HG02588 (cell line): ENCODE results near the gene FOXP1.
A peak's percentile ranks its signal among the peaks of the same experiment; 100 is the strongest.

Source experiments
- ATAC-seq: cut with Tn5 transposase; IDR thresholded peaks from one replicate; pipeline ENCODE4 v1.9.1; 2021; ENCODE audit warnings: mild to moderate bottlenecking, moderate library complexity; ENCODE audit not compliant: unreplicated experiment

The FOXP1 gene

GRCh38 chr3:71095511-71096291, 487.8 kb downstream of the FOXP1 start:
- no peak for ATAC-seq

GRCh38 chr3:71094658-71095209, 488.8 kb downstream of the FOXP1 start:
- no peak for ATAC-seq

- ATAC-seq, result no peak
Measured at GRCh38 chr3:71092665-71093064, 490.9 kb downstream of the FOXP1 start.

- ATAC-seq, result peak; percentile 30
Measured at GRCh38 chr3:71090207-71090606, 493.3 kb downstream of the FOXP1 start.

DNA sequence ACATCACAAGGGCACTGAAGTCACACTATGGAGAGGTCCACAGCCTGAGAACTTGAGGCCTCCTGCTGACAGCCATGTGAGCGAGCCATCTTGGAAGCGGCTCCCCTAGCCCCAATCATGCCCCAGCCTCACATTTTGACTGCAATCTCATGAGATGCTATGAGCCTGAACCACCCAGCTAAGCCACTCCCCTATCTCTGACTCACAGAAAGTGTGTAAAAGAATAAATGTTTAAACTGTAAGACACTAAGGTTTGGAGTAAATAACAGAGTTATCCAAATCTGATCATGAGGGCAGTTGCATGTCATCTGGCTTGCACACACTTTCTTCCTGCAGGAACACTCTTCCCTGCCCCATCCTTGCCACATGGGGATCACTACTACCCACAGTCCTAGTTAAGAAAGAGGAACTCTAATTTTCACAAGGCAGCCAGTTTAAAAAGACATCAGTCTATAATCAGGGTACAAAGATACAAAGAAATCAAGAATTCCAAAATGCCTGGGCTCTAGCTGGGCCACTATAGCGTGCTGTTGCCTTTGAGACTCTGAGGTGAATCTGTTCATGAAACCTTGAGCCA, 494.2 kb downstream of the FOXP1 start:
- ATAC-seq, result no peak

DNA sequence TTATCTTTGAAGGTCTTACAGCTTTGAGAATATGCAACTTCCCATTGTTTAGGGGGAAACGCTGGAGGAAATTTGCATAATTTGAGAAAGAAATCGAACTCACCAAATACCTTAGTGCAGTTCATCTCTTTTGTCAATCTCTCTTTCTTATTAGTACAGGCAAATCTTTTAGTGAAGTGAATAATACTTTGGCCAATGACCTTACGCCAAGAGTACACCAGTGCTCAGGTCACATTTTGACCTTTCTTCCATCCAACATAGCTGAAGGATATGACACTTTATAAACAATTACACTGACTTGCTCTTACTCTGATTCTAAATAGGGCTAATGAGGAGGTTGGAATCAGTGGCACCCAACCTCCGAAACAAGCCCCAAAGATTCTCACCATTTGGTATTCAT, 494.8 kb downstream of the FOXP1 start:
- ATAC-seq, result no peak

- ATAC-seq, result no peak
Measured at GRCh38 chr3:71088019-71088708, 495.4 kb downstream of the FOXP1 start.

- ATAC-seq, result peak; percentile 86
Measured at GRCh38 chr3:71087143-71088018, 496.1 kb downstream of the FOXP1 start.

DNA sequence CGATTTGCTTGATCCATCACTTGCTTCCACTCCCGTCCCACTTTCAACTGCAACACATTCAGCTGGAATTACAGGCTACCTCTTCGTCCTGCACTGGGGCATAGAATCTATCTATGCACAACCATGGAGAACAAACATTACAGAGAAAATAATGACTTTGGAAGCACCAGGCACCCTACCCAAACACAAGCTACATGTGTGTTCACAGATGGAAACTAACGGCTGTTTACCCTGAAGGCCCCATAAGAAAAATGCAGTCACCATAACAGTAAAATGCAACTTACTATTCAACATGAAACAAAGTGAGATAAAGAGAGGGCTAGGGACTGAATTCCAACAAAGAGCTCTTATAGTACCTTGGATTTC, 496.8 kb downstream of the FOXP1 start:
- no peak for ATAC-seq

DNA sequence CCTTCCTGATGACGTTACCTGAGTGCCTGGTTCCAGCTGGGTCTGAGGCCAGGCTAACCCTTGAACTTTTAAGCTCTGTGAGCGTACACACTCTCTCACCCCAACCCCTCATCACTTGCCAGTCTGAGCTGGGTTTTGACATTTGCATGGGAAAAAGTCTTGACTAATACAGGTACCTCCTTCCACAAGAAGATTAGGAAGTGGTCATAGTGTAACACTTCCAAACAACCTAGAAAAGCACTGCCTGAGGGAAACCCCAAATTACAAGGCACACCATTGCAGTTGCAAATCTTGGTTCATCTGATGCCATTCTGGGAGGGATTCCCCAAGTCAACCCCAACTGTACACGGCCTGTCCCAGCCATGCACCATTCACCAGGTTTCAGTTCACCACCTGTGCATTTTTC, 499.8 kb downstream of the FOXP1 start:
- no peak for ATAC-seq

DNA sequence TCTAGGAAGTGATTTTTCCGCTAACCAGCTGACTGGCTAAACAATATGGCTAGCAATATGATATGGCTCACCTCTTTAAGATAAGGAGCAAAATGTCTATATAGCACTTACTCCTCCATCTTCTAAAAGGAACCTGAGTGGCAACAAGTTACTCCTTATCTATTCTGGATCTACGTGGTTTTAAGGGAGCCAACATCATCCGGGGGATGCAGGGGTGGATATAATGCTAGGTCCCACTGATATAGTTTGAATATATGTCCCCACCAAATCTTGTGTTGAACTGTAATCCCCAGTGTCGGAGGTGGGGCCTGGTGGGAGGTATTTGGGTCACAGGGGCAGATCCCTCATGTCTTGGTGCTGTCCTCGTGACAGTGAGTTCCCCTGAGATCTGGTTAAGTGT, 500.7 kb downstream of the FOXP1 start:
- ATAC-seq, result no peak

DNA sequence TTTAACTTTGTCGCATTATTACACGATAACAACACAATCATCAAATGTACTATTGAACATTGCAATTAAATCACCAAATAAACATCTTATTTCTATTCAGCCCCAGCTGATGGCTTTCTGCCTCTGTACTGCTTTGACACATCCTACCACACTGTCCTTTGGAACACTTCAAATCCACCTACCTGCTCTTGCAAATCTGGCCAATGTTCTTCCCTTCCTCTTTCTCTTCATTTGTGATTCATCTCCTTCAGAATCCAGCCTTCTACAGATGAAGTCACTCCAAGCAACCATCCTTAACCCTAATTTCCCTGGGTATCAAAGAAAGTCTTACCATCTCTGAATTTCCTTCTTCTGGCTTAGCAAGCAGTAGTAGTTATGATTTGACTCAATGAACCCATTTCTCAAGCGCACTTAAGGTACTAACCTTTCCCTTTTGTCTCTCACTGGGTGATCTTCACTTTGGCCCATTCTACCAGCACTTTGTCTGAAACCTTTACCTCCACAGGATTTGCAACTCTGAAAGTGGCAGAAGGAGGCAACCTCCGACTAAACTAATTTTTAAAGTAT, 502.9 kb downstream of the FOXP1 start:
- no peak for ATAC-seq

GRCh38 chr3:71078723-71079525, 504.6 kb downstream of the FOXP1 start:
- ATAC-seq, result no peak

DNA sequence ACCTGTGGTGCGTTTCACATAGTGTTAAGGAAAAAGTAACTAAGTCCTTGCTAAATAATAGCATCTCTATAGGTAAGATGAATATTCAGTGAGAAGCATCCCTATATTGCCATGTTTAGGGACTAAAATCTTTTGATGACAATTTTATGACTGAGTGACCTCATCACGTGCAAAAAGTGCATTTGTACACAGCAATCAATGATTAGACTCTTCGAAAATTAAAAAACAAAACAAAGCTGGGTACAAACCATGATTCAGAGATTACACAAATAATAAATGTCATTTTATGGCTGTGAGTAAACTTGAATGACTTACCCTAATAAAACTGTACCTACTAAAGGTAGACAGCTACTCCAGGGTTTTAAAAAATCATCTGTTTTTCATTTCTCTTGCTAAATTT, 505.3 kb downstream of the FOXP1 start:
- ATAC-seq, result no peak

DNA sequence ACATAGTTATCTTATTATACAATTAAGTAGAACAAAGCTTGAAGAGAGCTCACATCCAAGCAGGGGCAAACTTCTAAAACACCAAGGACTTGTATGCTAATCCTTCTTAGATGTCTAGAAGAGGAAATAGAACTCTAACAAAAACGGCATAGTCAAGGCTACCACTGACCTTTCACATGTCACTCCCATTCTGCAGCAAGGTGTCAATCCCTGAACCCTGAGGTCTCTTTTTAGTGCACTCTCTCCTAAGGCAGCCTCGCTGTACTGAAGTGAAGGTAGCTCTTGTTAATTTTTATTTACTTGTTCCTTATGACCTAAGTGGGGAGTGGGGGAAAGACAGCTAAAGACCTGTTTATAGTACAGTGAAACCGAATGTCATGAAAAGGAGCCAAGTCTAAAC, 506.5 kb downstream of the FOXP1 start:
- no peak for ATAC-seq

- no peak for ATAC-seq
Measured at GRCh38 chr3:71076361-71077002, 507.0 kb downstream of the FOXP1 start.

DNA sequence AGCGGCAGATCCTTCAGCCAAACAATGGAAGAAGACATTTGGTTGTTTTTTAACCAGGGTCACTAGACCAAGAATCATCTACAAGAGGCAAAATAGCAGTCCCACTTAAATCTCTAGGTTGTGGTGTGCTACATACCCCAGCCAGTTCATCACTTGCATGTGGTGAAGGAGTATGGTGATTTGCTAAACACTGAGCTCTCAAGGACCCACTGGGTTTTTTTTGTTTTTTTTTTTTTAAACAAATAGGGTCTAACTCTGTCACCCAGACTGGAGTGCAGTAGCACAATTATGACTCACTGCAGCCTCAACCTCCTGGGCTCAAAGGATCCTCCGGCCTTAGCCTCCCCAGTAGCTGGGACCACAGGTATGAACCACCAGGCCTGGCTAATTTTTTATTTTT, 508.0 kb downstream of the FOXP1 start:
- no peak for ATAC-seq

DNA sequence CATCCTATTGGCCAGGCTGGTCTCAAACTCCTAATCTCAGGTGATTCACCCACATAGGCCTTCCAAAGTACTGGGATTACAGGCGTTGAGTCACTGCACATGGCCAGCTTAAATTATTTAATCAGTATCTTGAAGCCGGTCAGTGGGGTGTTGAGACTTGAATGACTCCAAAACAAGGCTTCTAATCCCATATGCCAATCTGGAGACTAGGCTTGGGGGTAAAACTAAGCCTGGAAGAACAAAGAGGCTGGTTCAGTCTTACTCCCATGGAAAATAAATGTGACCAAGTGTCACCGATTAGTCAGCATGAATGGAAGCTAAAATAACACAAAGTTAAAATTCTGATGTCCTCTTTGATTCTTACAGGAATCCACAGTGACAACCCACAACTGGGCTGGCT, 509.1 kb downstream of the FOXP1 start:
- no peak for ATAC-seq

DNA sequence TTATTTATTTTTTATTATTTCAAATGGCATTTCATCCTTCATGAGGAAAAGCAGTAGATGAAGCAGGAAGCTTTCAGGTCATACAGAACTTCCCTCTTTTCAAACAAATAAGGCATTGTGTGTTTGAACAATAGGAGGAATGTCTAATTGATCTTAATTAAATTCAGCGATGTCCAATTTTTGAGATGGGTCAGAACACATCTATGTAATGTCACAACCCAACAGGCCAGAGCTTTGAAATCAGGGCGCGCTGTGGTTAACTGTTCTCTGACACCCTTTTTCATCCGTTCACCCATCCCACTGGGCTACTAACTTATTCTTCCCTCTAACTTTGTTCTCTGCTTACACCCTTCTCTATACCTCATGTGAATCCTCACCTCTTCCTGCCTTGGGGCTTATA, 510.5 kb downstream of the FOXP1 start:
- no peak for ATAC-seq
